ENCODE results near the gene DYNC1LI2. TPM values are rescaled to one million over a fixed set of nuclear protein-coding genes. Genes with fewer than 3 reads are reported as not detected.

The DYNC1LI2 gene
- total RNA-seq, 1 experiment from 2014 or later = 94.2 TPM

GRCh38 chr16:66676599-66676998 lies 74.8 kb downstream of the DYNC1LI2 start:
- no peak overlapping the region for H3K18ac ChIP-seq (ENCODE audit: insufficient read length, low read depth, low read length)
- H3K9me3 ChIP-seq (ENCODE audit: control insufficient read depth, low read depth, low read length) = no peaks in the 10 kb centered on the region
- no peak overlapping the region for H3K23ac ChIP-seq (ENCODE audit: insufficient read length, low read depth, low read length)
- no peak for DNase-seq
- H3K56ac ChIP-seq (ENCODE audit: insufficient read length, low read depth, low read length) = no peak overlapping the region
- no peak overlapping the region for H2BK5ac ChIP-seq (ENCODE audit: insufficient read length, low read length)
- H2AK5ac ChIP-seq (ENCODE audit: insufficient read length, low read length) = no peak overlapping the region
- no peak overlapping the region for H3K9ac ChIP-seq (ENCODE audit: extremely low read depth, insufficient read length, low read length)
- no peak overlapping the region for H4K5ac ChIP-seq (ENCODE audit: insufficient read length, low read depth, low read length)
- Mint-ChIP-seq H3K36me3 (ENCODE audit: insufficient read depth in 1 of 3, low read depth in 3 of 3) (peaks cover 2 to 16% (median 9%) of the 10 kb centered on the region in 3 experiments; a peak in 4 of 7 replicates), H3K9me3 (no peaks in the 10 kb centered on the region), H3K4me1 (peaks cover 4 to 9% of the 10 kb centered on the region in 2 experiments; a peak in 3 of 4 replicates), H3K27me3 (ENCODE audit: low read depth) (no peaks in the 10 kb centered on the region), H3K27ac (no peak overlapping the region), H3K4me3 (no peak overlapping the region; a peak in 1 of 5 replicates)
- no CpG with 5 or more reads among the region's 3 CpGs for WGBS (ENCODE audit: extremely low coverage, insufficient read length, low lambda C conversion rate)
- H3K4me1 ChIP-seq (ENCODE audit: insufficient read depth, low read length) = no peaks in the 10 kb centered on the region
- H3K27me3 ChIP-seq (ENCODE audit: insufficient read depth, low read length) = no peaks in the 10 kb centered on the region
- H3K14ac ChIP-seq (ENCODE audit: insufficient read depth, low read length) = no peak overlapping the region
- H3K4me2 ChIP-seq (ENCODE audit: insufficient read depth, insufficient read length, low read length) = no peak overlapping the region
- no peak overlapping the region for H3T11ph ChIP-seq (ENCODE audit: low read length)
- TF ChIP-seq CTCF (conservative IDR thresholded peaks at IDR 0.05) = no peak
- no peaks in the 10 kb centered on the region for H3K79me2 ChIP-seq (ENCODE audit: insufficient read depth, low read length)
- no peak overlapping the region for H2AFZ ChIP-seq (ENCODE audit: low read length)
- no peak overlapping the region for H2BK15ac ChIP-seq (ENCODE audit: low read depth, low read length)
- H2BK20ac ChIP-seq (ENCODE audit: low read depth, low read length, poor library complexity, severe bottlenecking) = no peak overlapping the region
- H2BK120ac ChIP-seq (ENCODE audit: low read depth, low read length, poor library complexity, severe bottlenecking) = no peak overlapping the region
- H2BK12ac ChIP-seq (ENCODE audit: insufficient read length, low read depth, low read length) = no peak overlapping the region
- H3K79me1 ChIP-seq (ENCODE audit: insufficient read depth, low read depth, low read length, poor library complexity, severe bottlenecking) = peaks cover under 1% of the 10 kb centered on the region
- H3K4ac ChIP-seq (ENCODE audit: low read depth, low read length) = no peak overlapping the region
- no peak overlapping the region for H4K91ac ChIP-seq (ENCODE audit: insufficient read length, low read depth, low read length)
- no peak overlapping the region for H4K8ac ChIP-seq (replicated peaks; ENCODE audit: insufficient read length, low read depth, low read length)
- no peak overlapping the region for H3K27ac ChIP-seq (ENCODE audit: insufficient read length, low read depth, low read length)
- peaks cover 3% of the 10 kb centered on the region for H4K20me1 ChIP-seq (ENCODE audit: control insufficient read depth, insufficient read depth, insufficient read length)
- H3K23me2 ChIP-seq (ENCODE audit: insufficient read length, low read depth, low read length, poor library complexity, severe bottlenecking) = no peaks in the 10 kb centered on the region
